Body of pancreas (tissue), 4 donors: ENCODE measurements around the gene KRTAP8-1.

Source experiments
- CTCF ChIP-seq, 7 experiments: fragments of 450-650 bp in 4 of 7; fragments of 200-600 bp in 3 of 7; sonication (generic) in 3 of 7; IDR thresholded peaks; one replicate each; pipeline ENCODE4 v1.5.1; 2016 to 2019; ENCODE audit warnings: antibody characterized with exemption in 7 of 7
- POLR2A ChIP-seq, 3 donors: fragments of 450-650 bp; IDR thresholded peaks; one replicate each; pipeline ENCODE4 v1.6.1; 2016; ENCODE audit warnings: antibody characterized with exemption in 3 of 3, mild to moderate bottlenecking in 2 of 3

- no peak for TF ChIP-seq POLR2A (IDR thresholded peaks at IDR 0.05)
- TF ChIP-seq CTCF (IDR thresholded peaks at IDR 0.05) = no peak
These were observed 34.8 kb upstream of the KRTAP8-1 start for GRCh38 chr21:30847627-30848500.
